GM11168 (cell line): ENCODE measurements around the gene NEB.
"Not testable (repeated sequence)": the region's sequence is repeated elsewhere in the genome, so short reads cannot be mapped to it uniquely, and the experiment has no call there.

Source experiments
- in situ Hi-C: fragments of 300-500 bp; cut with MboI; formaldehyde crosslinking; loops from one replicate; pipeline ENCODE4 v1.12.0; 2022; ENCODE audit warnings: low sequenced_read_pairs; ENCODE audit not compliant: unreplicated experiment

The NEB gene

GRCh38 chr2:151761687-151762086 is 27.4 kb upstream of the NEB start:
- in situ Hi-C loops, result no loop called here

GRCh38 chr2:151761193-151761592 is 26.9 kb upstream of the NEB start:
- in situ Hi-C loops, result no loop called here

- in situ Hi-C loops, result no loop called here
Observed at GRCh38 chr2:151760139-151760650, 25.9 kb upstream of the NEB start.

- in situ Hi-C loops, result no loop called here
Observed at GRCh38 chr2:151758744-151759143, 24.5 kb upstream of the NEB start.

GRCh38 chr2:151757861-151758260 is 23.6 kb upstream of the NEB start:
- in situ Hi-C loops, result no loop called here

- in situ Hi-C loops, result no loop called here
Observed at GRCh38 chr2:151756820-151757219, 22.5 kb upstream of the NEB start.

- in situ Hi-C loops, result no loop called here
Observed at GRCh38 chr2:151754253-151754897, 20.1 kb upstream of the NEB start.

- in situ Hi-C loops, result no loop called here
Observed at GRCh38 chr2:151753540-151753939, 19.3 kb upstream of the NEB start.

GRCh38 chr2:151745261-151745660 is 11.0 kb upstream of the NEB start:
- in situ Hi-C loops, result not testable (repeated sequence)

GRCh38 chr2:151730262-151730975 is 3.9 kb downstream of the NEB start:
- in situ Hi-C loops, result no loop called here

- in situ Hi-C loops, result no loop called here
Observed at GRCh38 chr2:151729837-151730236, 4.4 kb downstream of the NEB start.

GRCh38 chr2:151729415-151729811 is 4.9 kb downstream of the NEB start:
- in situ Hi-C loops, result no loop called here

- in situ Hi-C loops, result no loop called here
Observed at GRCh38 chr2:151728804-151729414, 5.4 kb downstream of the NEB start.

- in situ Hi-C loops, result no loop called here
Observed at GRCh38 chr2:151727593-151728552, 6.4 kb downstream of the NEB start.

- in situ Hi-C loops, result no loop called here
Observed at GRCh38 chr2:151721161-151721560, 13.1 kb downstream of the NEB start.

GRCh38 chr2:151720521-151720920 is 13.8 kb downstream of the NEB start:
- in situ Hi-C loops, result no loop called here

- in situ Hi-C loops, result no loop called here
Observed at GRCh38 chr2:151718796-151719195, 15.5 kb downstream of the NEB start.

- in situ Hi-C loops, result no loop called here
Observed at GRCh38 chr2:151718247-151718646, 16.0 kb downstream of the NEB start.

GRCh38 chr2:151716721-151717120 is 17.6 kb downstream of the NEB start:
- in situ Hi-C loops, result no loop called here

- in situ Hi-C loops, result no loop called here
Observed at GRCh38 chr2:151713291-151713903, 20.9 kb downstream of the NEB start.
